Glomerular endothelial cell (primary cell): ENCODE data around the gene APOM. TPM values are rescaled to one million over a fixed set of nuclear protein-coding genes. Genes with fewer than 3 reads are reported as not detected.
A peak's percentile ranks its signal among the peaks of the same experiment; 100 is the strongest.

Source experiments
- DNase-seq: peaks from one replicate; pipeline ENCODE4 v3.0.0-alpha.2; 2011; ENCODE audit warnings: low read depth, low spot score; ENCODE audit errors: extremely low read depth
- total RNA-seq: library from RNA; depleted of rRNA; stranded (reverse); fragments of >200 nt; gene quantifications from 2 replicates; pipeline ENCODE4 v1.2.3, GENCODE V29; 2015

The APOM gene
- not detected in 2 replicates for total RNA-seq

DNA sequence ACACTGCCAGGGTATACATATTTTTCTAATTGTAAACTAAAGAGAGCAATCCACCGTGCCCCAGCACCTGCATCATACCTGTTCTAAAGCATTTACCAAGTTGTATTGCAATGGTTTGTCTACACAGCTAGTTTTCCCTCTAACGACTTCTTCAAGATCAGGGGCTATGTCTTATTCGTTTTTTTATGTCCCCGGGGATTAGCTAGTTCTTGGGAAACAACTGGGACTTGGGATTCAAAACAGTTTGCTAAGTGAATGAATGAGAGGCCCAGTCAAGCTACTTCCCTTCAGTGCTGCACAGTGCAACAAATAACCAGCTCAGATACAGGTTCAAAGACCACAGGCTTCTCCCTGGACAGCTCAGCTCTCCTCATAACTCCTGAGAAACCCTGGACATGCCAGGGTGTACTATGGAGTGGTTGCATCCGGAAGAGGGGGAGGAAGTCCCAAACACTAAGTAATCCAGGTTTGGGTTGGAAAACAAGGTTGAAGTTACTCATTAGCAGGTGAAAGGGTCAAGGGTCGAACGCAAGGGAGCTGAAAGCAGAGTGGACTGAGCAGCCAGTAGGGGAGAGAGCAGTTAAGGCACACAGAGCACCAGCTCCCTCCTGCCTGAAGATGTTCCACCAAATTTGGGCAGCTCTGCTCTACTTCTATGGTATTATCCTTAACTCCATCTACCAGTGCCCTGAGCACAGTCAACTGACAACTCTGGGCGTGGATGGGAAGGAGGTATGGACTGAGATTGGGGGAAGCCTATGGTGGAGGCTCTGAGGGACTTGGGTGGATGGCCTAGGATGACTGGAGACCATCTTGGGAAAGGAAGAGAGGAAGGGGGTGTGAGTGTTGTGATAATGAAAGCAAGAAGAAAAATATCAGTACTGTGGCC lies at the start of gene APOM:
Gene APOM (plus strand): TSS at position 546 of the 889 bp plus-strand sequence. CDS start 73 bp downstream, at position 619.
- DNase-seq = no peak

DNA sequence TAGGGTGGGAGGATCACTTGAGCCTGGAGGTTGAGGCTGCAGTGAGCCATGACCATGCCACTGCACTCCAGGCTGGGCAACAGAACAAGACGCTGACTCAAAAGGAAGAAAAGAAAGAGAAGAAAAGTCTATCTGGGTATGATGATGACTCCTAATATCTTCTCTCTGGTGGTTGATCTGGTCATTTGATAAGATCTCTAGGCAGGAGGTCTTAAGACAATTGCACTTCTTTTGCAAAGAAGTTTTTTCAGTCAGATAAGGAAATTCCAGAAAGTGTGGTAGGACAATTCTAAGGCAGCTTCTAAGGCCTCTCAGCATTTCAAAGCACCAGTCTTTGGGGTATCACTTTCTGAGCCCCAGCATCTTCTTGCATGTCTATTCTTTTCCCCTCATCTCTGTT lies 48.4 kb upstream of the APOM start:
- no peak for DNase-seq

DNA sequence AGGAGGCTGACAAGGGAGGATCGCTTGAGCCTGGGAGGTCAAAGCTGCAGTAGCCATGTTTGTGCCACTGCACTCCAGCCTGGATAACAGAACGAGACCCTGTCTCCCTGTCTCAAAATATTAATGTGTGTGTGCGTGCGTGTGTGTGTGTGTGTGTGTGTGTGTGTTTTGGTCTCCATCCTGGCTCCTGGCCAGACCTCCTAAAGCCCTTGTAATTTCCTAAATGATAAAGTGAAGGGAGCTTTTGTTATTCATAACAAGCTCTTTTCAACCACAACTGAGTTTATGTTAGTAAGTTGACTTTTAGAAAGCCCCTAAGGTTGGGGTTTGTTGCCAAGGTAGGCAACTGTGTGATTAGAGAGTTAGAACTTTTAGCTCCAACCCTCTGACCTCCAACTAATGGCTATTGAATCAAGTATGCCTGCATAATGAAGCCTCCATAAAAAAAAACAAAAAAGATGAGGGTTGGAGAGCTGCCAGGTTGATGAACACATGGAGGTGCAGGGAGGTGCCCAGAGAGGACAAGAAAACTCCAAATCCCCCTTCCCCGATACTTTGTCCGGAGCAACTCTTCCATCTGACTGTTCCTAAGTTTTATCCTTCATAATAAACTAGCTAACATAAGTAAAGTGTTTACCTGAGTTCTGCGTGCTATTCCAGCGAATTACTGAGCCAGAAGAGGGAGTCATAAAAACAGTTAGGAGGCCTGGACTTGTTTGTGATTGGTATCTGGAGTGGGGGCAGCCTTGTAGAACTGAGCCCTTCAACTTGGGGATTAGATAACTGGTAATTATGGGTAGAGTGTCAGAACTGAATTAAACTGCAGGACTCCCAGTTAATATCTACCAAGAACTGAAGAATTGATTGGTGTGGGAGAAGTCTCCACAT lies 45.9 kb upstream of the APOM start:
- DNase-seq = no peak

DNA sequence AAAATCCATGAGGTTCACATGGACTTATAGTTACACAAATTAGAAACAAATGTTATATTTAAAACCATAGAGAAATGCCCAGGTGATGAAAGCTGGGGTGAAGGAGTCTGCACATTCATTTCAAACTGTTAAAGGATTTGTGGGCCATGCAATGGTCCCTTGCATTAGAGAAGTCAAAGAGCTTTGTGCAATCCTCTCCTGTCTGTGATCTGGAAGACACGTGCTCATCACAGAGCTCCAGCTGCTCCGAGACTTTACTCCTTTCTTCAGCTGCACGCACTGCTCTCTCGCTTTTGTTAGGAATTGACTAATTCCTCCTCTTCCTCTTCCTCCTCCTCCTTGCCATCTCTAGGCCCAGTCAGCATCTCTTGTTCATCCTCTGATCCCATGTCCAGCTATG lies 44.7 kb upstream of the APOM start:
- no peak for DNase-seq

DNA sequence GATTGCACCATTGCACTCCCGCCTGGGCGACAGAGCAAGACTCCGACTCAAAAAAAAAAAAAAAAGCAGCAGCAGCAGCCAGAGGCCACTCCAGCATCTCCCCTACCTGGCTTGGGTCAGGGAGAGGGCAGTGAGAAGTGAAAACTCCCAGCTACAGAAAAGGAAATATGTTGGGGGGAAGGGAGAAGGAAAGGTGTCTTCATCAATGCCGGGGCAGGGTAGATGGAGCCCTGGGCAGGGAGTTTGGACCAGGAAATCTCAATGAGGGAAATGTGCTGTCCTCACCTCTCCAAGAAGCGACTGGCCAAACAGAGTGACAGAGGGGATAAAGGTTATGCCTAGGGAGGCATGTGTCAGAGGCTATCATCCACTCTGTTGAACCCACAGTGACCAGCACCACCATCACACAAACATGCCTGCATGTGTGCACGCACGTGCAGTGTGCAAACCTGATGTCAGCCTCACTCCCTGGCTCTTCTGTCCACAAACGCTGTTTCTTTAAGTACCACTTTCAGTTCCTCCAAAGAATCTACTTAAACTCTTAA lies 41.5 kb upstream of the APOM start:
- no peak for DNase-seq

DNA sequence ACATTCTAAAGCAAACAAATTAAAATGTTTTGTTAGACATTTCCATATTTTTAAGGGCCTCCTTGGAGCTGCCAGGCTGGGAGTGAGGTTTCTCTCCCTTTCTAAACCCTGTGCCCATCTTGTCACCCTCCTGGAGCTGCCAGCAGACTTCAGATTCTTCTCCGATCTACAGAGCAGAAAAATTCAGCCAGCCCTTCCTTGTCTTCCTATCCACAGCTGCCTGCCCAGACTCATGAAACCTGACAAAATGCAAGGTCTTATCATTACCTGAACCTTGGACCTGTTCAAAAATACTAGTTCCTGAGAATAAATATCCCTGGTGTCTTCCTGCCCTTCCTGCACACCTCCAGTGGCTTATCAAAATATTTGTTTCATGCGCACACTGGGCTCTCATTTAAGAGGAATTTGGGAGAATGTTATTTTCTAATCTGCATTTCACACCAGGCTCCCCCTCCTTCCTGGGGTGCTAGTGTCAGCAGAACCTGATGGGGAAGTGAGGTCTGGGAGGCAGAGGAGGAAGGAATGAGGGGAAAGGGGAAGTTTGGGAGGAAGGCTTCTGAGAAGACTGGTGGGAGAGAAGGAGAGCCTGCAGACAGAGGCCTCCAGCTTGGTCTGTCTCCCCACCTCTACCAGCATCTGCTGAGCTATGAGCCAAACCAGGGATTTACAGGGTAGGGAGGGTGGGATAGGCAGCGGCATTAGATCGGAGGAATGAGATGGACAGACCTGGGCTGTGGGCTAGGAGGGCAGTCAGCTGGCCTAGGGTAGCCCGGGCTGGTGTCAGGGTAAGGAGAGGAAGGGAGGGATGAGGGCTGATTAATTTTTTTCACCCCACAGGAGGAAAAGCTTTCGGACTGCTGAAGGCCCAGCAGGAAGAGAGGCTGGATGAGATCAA lies 40.8 kb upstream of the APOM start, which contains the start of gene AIF1:
Gene AIF1 (plus strand): TSS at position 551 of the 895 bp plus-strand sequence. CDS start 96 bp downstream, at position 647.
- no peak for DNase-seq

DNA sequence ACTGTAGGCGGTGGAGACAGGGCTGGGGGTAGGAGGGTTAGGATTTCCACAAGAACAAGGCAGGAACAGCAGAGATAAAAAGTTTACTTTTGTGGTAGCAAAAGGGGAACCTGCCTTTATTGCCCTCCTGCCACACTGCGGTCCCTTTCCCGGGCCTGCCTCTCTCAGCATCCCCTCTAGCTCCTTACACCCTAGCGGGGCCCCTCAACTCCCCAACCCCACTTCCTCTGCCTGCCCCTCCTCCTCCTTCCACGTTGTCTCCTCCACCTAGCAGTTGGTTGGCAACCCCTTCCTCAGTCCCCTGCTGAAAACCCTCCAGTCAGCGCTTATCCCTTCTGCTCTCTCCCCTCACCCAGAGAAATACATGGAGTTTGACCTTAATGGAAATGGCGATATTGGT lies 39.9 kb upstream of the APOM start:
- no peak for DNase-seq

DNA sequence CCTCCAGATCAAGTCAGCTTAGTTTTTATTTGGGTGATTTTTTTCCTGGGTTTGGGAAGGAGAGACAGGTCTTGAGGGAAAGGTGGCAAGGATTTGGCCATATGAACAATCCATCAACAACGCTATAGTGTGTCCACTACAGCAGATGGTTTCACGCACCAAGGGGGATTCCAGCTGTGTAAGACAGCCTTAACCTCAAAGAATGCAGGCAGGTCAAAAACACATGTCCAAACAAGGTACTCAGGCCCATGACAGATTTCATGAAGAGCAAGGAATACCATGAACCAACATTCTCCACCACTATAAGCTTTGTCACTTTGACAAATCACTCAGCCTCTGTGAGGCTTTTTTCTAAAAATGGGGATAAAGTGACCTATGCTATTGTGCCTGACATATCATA lies 38.7 kb upstream of the APOM start:
- DNase-seq = no peak

DNA sequence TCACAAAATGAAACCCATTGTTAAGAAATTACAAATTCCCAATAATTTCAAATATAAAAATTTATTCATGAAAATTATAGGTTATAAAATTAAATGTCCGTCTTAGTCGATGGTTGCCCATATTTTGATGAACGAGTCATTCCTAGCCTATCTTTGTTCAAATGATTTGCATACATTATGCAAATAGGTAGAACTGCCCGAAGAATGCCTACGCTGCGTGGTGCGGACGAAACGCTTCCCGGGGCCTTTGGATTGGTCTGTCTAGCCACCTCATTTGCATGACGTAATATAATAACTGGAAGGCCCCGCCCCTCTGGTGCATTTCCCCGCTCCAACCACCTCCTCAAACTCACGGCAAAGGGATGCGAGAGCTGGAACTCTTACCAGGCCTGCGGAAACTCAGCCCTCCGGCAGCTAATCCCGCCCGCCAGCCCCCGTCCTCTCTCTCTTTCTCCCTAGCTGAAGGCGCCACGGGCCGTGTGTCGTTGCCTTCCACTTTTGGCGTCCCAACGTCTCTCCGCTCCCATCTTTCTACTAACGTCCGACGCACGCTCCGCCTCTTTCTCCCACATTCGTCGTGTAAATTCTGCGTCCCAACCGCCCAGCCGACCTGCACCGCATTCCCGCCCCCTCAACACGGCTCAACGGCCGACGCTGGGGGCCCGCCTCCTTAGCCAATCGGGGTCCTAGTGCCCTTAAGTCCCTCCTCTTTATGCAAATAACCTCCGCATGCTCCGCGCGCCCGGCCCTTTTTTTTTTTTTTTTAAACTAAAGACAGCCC lies 35.7 kb upstream of the APOM start:
- peak; percentile 93 for DNase-seq

DNA sequence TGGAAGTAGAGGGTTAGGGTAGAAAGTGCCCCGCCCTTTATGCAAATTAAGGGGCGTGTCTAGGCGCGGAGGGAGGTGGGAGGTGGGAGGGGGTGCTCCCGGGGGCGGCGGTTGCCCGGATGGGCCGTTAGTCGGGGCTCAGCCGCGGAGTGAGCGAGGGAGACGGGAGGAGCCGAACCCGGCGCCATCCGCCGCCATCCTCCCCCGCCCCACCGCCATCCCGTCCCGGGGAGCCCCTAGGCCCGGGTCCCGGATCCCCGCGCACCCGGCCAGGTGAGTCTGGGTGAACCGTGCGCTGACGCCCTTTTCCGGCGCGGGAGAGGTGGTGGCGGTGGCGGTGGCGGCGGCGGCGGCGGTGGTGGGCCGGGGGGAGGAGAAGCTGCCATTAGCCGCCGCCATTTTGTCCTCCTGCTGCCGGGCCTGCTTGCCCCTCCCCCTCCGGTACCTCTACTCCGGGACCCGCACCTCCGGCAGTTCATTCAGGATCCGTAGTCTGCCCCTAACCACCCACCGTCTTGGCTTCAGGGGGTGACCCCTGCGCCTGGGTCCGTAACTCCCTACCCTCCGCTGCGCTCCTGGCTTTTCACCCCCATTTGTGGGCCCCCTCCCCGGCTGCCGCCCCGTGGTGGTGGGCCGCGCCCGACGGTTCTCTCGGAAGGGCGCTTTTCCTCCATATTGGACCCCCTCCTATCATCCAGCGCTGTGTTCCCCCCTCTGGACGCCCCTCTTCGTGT lies 34.9 kb upstream of the APOM start, which contains the start of gene PRRC2A:
Gene PRRC2A (plus strand): TSS at position 130 of the 734 bp plus-strand sequence. CDS start 2,075 bp downstream, outside the sequence.
- no peak for DNase-seq

DNA sequence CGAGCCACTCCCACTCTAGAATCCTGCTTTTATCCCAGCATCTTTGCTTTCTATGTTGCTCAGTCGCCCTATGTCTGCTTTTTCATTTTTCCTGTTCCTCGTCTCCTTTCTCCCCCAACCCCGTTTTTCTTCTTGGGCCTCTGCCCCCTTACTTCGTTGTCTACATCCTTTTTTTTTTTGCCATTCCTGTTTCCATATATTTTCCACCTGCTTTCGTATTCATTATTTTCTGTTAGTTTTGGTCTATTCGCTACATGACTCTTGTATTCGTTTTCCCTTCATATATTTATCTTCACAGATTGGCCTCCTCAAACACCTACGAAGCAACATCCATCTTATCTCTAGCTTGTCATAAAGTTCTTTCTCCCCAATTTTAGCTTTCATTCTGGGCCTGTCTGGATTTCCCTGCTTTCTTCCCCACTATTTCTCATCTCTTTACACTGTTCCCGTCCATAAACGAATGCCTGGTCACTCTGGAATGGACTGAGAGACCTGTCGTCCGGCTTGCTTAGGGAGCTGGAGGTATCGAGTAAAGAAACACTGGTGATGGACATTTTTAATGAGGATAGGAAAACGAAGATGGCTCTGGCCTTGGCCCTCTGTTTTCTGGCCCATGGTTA lies 34.3 kb upstream of the APOM start:
- no peak for DNase-seq

DNA sequence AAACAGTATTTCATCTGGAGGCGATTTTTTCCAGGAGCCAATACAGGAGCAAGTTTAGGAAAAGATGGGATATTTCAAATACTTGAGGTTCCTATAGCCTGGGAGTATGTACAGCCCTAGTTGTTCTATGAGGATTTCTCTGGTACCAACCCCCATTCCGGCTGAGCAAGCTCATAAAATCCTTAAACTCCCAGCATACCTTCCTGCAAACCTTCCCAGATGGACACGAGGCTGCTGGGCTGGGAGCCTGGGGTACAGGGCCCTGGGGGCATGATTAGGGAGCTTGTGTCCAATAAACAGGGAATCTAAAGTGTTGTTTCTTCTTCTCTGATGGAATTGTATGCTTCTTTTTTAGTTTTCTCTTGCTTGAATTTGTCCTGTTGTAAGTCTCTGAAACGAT lies 33.7 kb upstream of the APOM start:
- no peak for DNase-seq

DNA sequence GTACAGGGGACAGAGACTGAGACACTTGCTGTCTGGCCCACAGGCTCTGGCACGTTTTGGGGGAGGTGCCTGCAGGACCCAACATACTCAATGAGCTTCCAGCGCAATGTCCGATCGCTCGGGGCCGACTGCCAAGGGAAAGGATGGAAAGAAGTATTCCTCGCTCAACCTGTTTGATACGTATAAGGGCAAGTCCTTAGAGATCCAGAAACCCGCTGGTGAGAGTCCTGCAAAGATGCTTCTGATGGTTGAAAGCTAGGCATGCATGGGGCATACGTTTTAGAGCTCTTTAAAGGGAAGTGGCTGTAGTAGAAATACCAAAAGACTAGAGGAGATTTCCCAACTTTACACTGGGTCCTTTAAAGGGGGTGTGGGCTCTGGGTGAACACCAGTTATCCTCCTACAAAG lies 33.0 kb upstream of the APOM start:
- DNase-seq = no peak

DNA sequence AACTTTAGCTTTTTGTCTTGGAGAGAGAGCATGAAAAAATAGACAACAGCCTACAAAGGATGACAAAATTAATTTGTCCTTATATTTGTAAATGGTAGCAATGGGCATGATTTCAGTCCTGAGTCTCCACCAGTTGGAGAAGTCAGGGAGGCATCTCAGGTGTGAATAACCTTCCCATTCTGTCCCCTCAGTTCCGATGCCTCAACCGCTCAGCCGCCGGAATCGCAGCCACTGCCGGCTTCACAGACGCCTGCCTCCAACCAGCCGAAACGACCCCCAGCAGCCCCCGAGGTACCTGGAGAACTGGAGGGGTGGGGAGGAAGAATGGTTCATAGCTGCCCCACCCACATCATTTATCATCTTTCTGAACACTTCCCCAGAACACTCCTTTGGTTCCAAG lies 31.6 kb upstream of the APOM start:
- no peak for DNase-seq

DNA sequence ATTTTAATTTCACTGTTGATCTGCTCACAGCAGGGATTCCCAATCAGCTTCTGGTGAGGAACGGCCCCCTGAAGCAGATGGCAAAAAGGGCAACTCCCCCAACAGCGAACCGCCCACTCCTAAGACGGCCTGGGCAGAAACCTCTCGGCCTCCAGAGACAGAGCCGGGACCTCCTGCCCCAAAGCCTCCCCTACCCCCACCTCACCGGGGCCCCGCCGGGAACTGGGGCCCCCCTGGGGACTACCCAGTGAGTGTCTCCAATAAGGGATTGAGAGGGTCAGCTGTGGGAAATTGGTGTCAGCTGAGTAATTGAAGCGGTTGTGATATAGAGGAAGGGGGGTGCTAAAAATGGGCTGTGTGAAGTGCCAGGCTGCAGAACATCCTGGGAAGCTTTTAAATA lies 28.7 kb upstream of the APOM start:
- DNase-seq = no peak

DNA sequence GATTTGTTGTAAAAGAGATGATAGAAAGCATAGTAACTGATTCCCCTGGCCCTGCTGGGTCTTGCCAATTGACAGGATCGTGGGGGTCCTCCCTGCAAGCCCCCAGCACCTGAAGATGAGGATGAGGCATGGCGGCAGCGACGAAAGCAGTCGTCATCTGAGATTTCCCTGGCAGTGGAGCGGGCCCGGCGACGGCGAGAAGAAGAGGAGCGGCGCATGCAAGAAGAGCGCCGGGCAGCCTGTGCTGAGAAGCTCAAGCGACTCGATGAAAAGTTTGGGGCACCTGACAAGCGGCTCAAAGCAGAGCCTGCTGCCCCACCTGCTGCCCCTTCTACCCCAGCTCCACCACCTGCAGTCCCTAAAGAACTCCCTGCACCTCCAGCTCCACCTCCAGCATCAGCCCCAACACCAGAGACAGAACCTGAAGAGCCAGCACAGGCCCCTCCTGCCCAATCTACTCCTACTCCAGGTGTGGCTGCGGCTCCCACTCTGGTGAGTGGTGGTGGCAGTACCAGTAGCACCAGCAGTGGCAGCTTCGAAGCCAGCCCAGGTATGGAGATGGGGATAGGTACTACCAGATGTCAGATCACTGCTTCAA lies 27.9 kb upstream of the APOM start:
- no peak for DNase-seq

DNA sequence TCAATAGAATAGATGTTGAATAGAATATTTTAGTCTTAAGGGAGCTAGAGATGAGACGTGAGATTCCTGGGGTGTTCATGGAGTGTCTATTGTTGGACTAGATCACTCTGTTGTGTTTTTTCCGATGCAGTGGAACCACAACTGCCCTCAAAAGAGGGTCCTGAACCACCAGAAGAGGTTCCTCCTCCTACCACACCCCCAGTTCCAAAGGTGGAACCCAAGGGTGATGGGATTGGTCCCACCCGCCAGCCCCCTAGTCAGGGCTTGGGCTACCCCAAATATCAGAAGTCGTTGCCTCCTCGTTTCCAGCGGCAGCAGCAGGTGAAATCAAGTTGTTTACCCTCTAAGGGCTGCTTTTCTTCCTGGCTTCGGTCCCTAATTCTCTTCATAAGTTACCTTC lies 26.7 kb upstream of the APOM start:
- no peak for DNase-seq
